Measurements from ENCODE around the gene PABPN1L. TPM values are rescaled to one million over a fixed set of nuclear protein-coding genes. Genes with fewer than 3 reads are reported as not detected.

PABPN1L gene
- total and polyA plus RNA-seq, 10 of the 15 experiments (the other 5 are each of a cell fraction or from before 2014, with no cell fraction given), result not detected

DNA sequence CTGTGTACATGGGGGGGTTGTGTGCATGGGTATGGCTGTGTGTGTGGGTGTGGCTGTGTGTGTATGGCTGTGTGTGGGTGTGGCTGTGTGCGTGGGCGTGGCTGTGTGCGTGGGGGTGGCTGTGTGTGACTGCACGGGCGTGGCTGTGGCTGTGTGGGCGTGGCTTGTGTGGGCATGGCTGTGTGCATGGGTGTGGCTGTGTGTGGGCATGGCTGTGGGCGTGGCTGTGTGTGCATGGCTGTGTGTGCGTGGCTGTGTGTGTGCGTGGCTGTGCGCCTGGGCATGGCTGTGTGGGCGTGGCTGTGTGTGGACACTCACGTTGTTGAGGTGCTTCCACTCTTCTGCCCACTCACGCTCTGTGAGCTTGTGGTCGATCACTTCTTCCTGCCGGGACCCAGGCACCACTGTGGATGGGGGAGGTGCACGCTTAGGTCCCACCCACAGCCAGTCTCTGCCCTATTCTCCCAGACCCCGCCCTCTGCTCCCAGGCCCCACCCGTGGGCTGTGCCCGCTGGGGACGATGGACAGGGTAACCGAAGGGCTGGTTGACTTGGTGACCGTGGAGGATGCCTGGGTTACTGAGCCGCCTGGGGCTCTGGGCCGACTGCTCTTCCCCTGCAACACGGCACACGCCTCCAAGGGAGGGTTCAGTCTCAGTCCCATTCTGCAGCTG, 16.0 kb upstream of the PABPN1L start:
- BruUV-seq (replicated peaks), result no TSS peak
- no peak for DNase-seq (ENCODE audit: low read depth, low spot score)
- intact Hi-C loops (cut with micrococcal nuclease; ENCODE audit: unreplicated experiment) (no loop called here), in situ Hi-C loops (cut with MboI) (no loop called here)
- FAIRE-seq, result no peak
- Histone ChIP-seq H3K27ac (ENCODE audit: control insufficient read depth, insufficient read depth) (no peak overlapping the region), H3K79me2 (ENCODE audit: control insufficient read depth, insufficient read depth, low read length) (no peaks in the 10 kb centered on the region), H4K20me1 (ENCODE audit: control insufficient read depth, insufficient read depth) (no peaks in the 10 kb centered on the region), H3K4me3 (no peak overlapping the region), H3K27me3 (replicated peaks in 1 of 2; ENCODE audit: control insufficient read depth in 2 of 2, insufficient read depth in 2 of 2, low read length in 1 of 2) (no peaks in the 10 kb centered on the region), H3K9ac (ENCODE audit: control insufficient read depth, insufficient read depth, low read length) (no peak overlapping the region), H3K4me1 (ENCODE audit: control insufficient read depth, insufficient read depth, low read length) (no peaks in the 10 kb centered on the region), H3K4me2 (ENCODE audit: control insufficient read depth, insufficient read depth) (no peak overlapping the region), H2AFZ (ENCODE audit: control insufficient read depth, low read depth, low read length) (no peak overlapping the region), H3K9me3 (replicated peaks; ENCODE audit: control insufficient read depth, insufficient read depth, low read length) (no peaks in the 10 kb centered on the region), H3K36me3 (ENCODE audit: control insufficient read depth in 2 of 2, insufficient read depth in 2 of 2, low read length in 1 of 2) (peaks cover 2 to 4% of the 10 kb centered on the region in 2 experiments; a peak in 3 of 4 replicates)
- peak; percentile 30; the same call in 1 of the 2 replicates for TF ChIP-seq ATF7 (IDR thresholded peaks at IDR 0.05; ENCODE audit: low read depth)
- peak; percentile 80 for TF ChIP-seq HDGF (IDR thresholded peaks at IDR 0.05)
- TF ChIP-seq, protein P1, sequence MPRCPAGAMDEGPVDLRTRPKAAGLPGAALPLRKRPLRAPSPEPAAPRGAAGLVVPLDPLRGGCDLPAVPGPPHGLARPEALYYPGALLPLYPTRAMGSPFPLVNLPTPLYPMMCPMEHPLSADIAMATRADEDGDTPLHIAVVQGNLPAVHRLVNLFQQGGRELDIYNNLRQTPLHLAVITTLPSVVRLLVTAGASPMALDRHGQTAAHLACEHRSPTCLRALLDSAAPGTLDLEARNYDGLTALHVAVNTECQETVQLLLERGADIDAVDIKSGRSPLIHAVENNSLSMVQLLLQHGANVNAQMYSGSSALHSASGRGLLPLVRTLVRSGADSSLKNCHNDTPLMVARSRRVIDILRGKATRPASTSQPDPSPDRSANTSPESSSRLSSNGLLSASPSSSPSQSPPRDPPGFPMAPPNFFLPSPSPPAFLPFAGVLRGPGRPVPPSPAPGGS (IDR thresholded peaks at IDR 0.05; ENCODE audit: borderline replicate concordance, insufficient read depth, low read depth, low read length, poor library complexity, severe bottlenecking), result peak; percentile 78
- no peak for TF ChIP-seq ESRRA (IDR thresholded peaks at IDR 0.05; ENCODE audit: low read length)
- no peak for TF ChIP-seq STAT3 (IDR thresholded peaks at IDR 0.05; ENCODE audit: low read depth, low read length)
- TF ChIP-seq EGR1 (IDR thresholded peaks at IDR 0.05; ENCODE audit: borderline replicate concordance in 1 of 2, low read depth in 2 of 2, low read length in 2 of 2), result peak; percentile 34 to 74; a peak in 2 of 3 replicates
- TF ChIP-seq NBN (IDR thresholded peaks at IDR 0.05), result no peak
- TF ChIP-seq YBX1 (IDR thresholded peaks at IDR 0.05), result no peak
- TF ChIP-seq NRF1 (conservative IDR thresholded peaks at IDR 0.05; ENCODE audit: low read depth, low read length), result no peak
- no peak for TF ChIP-seq KLF5 (IDR thresholded peaks at IDR 0.05; ENCODE audit: partially characterized antibody)
- CTCF ChIA-PET, result no interaction called here
- SMC1A ChIA-PET (ENCODE audit: uncharacterized antibody, unreplicated experiment), result no interaction called here
- ATAC-seq, result peak; percentile 59
- RAD21 ChIA-PET (ENCODE audit: unreplicated experiment), result no interaction called here
- WGBS (ENCODE audit: insufficient coverage, insufficient replicate concordance, low lambda C conversion rate, missing lambda C conversion rate), result 93% methylated on average over 23 of the region's 26 CpGs
- POLR2A ChIA-PET, result no interaction called here
